ENCODE results near the gene STX11.

STX11 gene

DNA sequence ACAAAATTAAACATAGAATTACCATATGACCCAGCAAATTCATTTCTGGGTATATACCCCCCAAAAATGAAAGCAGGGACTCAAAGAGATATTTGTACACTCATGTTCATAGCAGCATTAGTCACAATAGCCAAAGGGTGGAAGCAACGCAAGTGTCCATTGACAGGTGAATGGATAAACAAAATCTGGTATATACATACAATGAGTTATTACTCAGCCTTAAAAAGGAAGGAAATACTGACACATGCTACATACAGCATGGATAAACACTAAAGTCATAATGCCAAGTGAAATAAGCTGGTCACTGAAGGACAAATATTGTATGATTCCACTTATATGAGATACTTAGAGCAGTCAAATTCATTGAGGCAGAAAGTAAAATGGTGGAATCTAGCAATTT, 5.3 kb upstream of the STX11 start:
- TF ChIP-seq, protein P1, sequence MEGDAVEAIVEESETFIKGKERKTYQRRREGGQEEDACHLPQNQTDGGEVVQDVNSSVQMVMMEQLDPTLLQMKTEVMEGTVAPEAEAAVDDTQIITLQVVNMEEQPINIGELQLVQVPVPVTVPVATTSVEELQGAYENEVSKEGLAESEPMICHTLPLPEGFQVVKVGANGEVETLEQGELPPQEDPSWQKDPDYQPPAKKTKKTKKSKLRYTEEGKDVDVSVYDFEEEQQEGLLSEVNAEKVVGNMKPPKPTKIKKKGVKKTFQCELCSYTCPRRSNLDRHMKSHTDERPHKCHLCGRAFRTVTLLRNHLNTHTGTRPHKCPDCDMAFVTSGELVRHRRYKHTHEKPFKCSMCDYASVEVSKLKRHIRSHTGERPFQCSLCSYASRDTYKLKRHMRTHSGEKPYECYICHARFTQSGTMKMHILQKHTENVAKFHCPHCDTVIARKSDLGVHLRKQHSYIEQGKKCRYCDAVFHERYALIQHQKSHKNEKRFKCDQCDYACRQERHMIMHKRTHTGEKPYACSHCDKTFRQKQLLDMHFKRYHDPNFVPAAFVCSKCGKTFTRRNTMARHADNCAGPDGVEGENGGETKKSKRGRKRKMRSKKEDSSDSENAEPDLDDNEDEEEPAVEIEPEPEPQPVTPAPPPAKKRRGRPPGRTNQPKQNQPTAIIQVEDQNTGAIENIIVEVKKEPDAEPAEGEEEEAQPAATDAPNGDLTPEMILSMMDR (conservative IDR thresholded peaks at IDR 0.05; ENCODE audit: low read depth): no peak
- CTCF ChIA-PET: no interaction called here
- DNase-seq (ENCODE audit: low spot score): no peak
- POLR2A ChIA-PET (ENCODE audit: low non-redundant PET): no interaction called here
- no peak overlapping the region for H3K27ac ChIP-seq

- TF ChIP-seq, protein P1 (conservative IDR thresholded peaks at IDR 0.05; ENCODE audit: low read depth): no peak
- DNase-seq (ENCODE audit: low spot score): no peak
- POLR2A ChIA-PET (ENCODE audit: low non-redundant PET): no interaction called here
- no peak overlapping the region for H3K27ac ChIP-seq
- CTCF ChIA-PET: no interaction called here
These were observed 4.8 kb upstream of the STX11 start for GRCh38 chr6:144145541-144145940.

- ChIA-PET CTCF (no interaction called here), POLR2A (ENCODE audit: low non-redundant PET) (no interaction called here)
- TF ChIP-seq, protein P1 (conservative IDR thresholded peaks at IDR 0.05; ENCODE audit: low read depth): no peak
These were observed 1.4 kb upstream of the STX11 start for GRCh38 chr6:144148886-144149285.

GRCh38 chr6:144149558-144149893, 791 bp upstream of the STX11 start:
- ChIA-PET POLR2A (ENCODE audit: low non-redundant PET) (no interaction called here), CTCF (no interaction called here)
- no peak for DNase-seq (ENCODE audit: low spot score)
- no peak overlapping the region for H3K27ac ChIP-seq
- TF ChIP-seq, protein P1 (conservative IDR thresholded peaks at IDR 0.05; ENCODE audit: low read depth): no peak

More at GRCh38 chr6:144148886-144149285, 1.4 kb upstream of the STX11 start:
- no peak for DNase-seq (ENCODE audit: low spot score)
- no peak overlapping the region for H3K27ac ChIP-seq

- ChIA-PET CTCF (no interaction called here), POLR2A (ENCODE audit: low non-redundant PET) (no interaction called here)
- TF ChIP-seq, protein P1 (conservative IDR thresholded peaks at IDR 0.05; ENCODE audit: low read depth): peak; percentile 29; the same call in 1 of the 2 replicates
- peak; percentile 26 for DNase-seq (ENCODE audit: low spot score)
- peak overlapping the region; percentile 14; the same call in 1 of the 2 replicates for H3K27ac ChIP-seq
These were observed 667 bp downstream of the STX11 start for GRCh38 chr6:144150710-144151657.

GRCh38 chr6:144152334-144152900, 2.1 kb downstream of the STX11 start:
- CTCF ChIA-PET: no interaction called here
- POLR2A ChIA-PET (ENCODE audit: low non-redundant PET): no interaction called here
- no peak overlapping the region for H3K27ac ChIP-seq
- no peak for DNase-seq (ENCODE audit: low spot score)
- TF ChIP-seq, protein P1 (conservative IDR thresholded peaks at IDR 0.05; ENCODE audit: low read depth): no peak

Measured in RWPE1 (cell line).